ENCODE data around the gene RGL1.

The RGL1 gene

GRCh38 chr1:183947988-183948387 lies 143.1 kb downstream of the RGL1 start:
- CTCF ChIA-PET: no interaction called here

GRCh38 chr1:183952101-183952500 lies 147.2 kb downstream of the RGL1 start:
- CTCF ChIA-PET: interaction anchor here (0.6 kb wide), 2 partner anchors 19 to 740 kb away, joined by 3 to 4 read pairs; no protein-coding TSS in a partner anchor
- no peaks in the 10 kb centered on the region for H3K36me3 ChIP-seq (ENCODE audit: control insufficient read depth in 2 of 2, insufficient read depth in 1 of 2, low read length in 2 of 2)
- POLR2A ChIA-PET: no interaction called here
- TF ChIP-seq ZFP3 (tag by site-specific recombination; IDR thresholded peaks at IDR 0.05; ENCODE audit: low read depth) (no peak), ZNF37A (tag by site-specific recombination; IDR thresholded peaks at IDR 0.05) (no peak), SCRT2 (tag by site-specific recombination; IDR thresholded peaks at IDR 0.05) (no peak), ZNF843 (tag by site-specific recombination; IDR thresholded peaks at IDR 0.05) (no peak), ZNF24 (tag by site-specific recombination; IDR thresholded peaks at IDR 0.05) (no peak), ZFP37 (tag by site-specific recombination; IDR thresholded peaks at IDR 0.05) (no peak)
- no peak overlapping the region for H3K27ac ChIP-seq (ENCODE audit: extremely low read depth, low read depth, low read length)
- no peaks in the 10 kb centered on the region for H3K4me1 ChIP-seq (ENCODE audit: control insufficient read depth, insufficient read depth, low read length)
- no peaks in the 10 kb centered on the region for H3K9me3 ChIP-seq (ENCODE audit: control insufficient read depth, insufficient read depth, low read depth, low read length)
- H3K4me3 ChIP-seq (ENCODE audit: low read depth, low read length): no peak overlapping the region

More at GRCh38 chr1:183947988-183948387, 143.1 kb downstream of the RGL1 start:
- Histone ChIP-seq H3K9me3 (ENCODE audit: control insufficient read depth, insufficient read depth, low read depth, low read length) (no peaks in the 10 kb centered on the region), H3K4me1 (ENCODE audit: control insufficient read depth, insufficient read depth, low read length) (peaks cover 4% of the 10 kb centered on the region; the same call in 1 of the 2 replicates), H3K36me3 (ENCODE audit: control insufficient read depth in 2 of 2, insufficient read depth in 1 of 2, low read length in 2 of 2) (no peaks in the 10 kb centered on the region), H3K4me3 (ENCODE audit: low read depth, low read length) (no peak overlapping the region), H3K27ac (ENCODE audit: extremely low read depth, low read depth, low read length) (no peak overlapping the region)
- POLR2A ChIA-PET: no interaction called here
- TF ChIP-seq ZNF677 (tag by site-specific recombination; IDR thresholded peaks at IDR 0.05): no peak
- no peak for TF ChIP-seq GLIS2 (tag by site-specific recombination; IDR thresholded peaks at IDR 0.05)
- no peak for TF ChIP-seq ZNF280D (tag by site-specific recombination; IDR thresholded peaks at IDR 0.05)
- no peak for TF ChIP-seq ZNF239 (tag by site-specific recombination; IDR thresholded peaks at IDR 0.05)
- no peak for TF ChIP-seq ZNF621 (tag by site-specific recombination; IDR thresholded peaks at IDR 0.05)
- TF ChIP-seq ZNF747 (tag by site-specific recombination; IDR thresholded peaks at IDR 0.05): no peak
- no peak for TF ChIP-seq ZNF707 (tag by site-specific recombination; IDR thresholded peaks at IDR 0.05)

- no peaks in the 10 kb centered on the region for H3K9me3 ChIP-seq (ENCODE audit: control insufficient read depth, insufficient read depth, low read depth, low read length)
- CTCF ChIA-PET: no interaction called here
- H3K36me3 ChIP-seq (ENCODE audit: control insufficient read depth in 2 of 2, insufficient read depth in 1 of 2, low read length in 2 of 2): no peaks in the 10 kb centered on the region
- H3K27ac ChIP-seq (ENCODE audit: extremely low read depth, low read depth, low read length): no peak overlapping the region
- TF ChIP-seq ZNF621 (tag by site-specific recombination; IDR thresholded peaks at IDR 0.05): no peak
- TF ChIP-seq ZNF692 (tag by site-specific recombination; IDR thresholded peaks at IDR 0.05): no peak
- no peak for TF ChIP-seq ZNF157 (tag by site-specific recombination; IDR thresholded peaks at IDR 0.05)
- no peak for TF ChIP-seq GLIS1 (tag by site-specific recombination; IDR thresholded peaks at IDR 0.05)
- no peak for TF ChIP-seq ZNF335 (tag by site-specific recombination; conservative IDR thresholded peaks at IDR 0.05)
- peak; percentile 95 for TF ChIP-seq FEZF1 (tag by site-specific recombination; IDR thresholded peaks at IDR 0.05)
- POLR2A ChIA-PET: no interaction called here
- H3K4me3 ChIP-seq (ENCODE audit: low read depth, low read length): no peak overlapping the region
- no peaks in the 10 kb centered on the region for H3K4me1 ChIP-seq (ENCODE audit: control insufficient read depth, insufficient read depth, low read length)
Measured at GRCh38 chr1:183953031-183953430, 148.1 kb downstream of the RGL1 start.
